ENCODE measurements around the gene SLC11A1. TPM values are rescaled to one million over a fixed set of nuclear protein-coding genes. Genes with fewer than 3 reads are reported as not detected.

SLC11A1 gene
- total RNA-seq, 4 donors from 2014 or later = 2.2 to 4.6 (median 3.5) TPM

DNA sequence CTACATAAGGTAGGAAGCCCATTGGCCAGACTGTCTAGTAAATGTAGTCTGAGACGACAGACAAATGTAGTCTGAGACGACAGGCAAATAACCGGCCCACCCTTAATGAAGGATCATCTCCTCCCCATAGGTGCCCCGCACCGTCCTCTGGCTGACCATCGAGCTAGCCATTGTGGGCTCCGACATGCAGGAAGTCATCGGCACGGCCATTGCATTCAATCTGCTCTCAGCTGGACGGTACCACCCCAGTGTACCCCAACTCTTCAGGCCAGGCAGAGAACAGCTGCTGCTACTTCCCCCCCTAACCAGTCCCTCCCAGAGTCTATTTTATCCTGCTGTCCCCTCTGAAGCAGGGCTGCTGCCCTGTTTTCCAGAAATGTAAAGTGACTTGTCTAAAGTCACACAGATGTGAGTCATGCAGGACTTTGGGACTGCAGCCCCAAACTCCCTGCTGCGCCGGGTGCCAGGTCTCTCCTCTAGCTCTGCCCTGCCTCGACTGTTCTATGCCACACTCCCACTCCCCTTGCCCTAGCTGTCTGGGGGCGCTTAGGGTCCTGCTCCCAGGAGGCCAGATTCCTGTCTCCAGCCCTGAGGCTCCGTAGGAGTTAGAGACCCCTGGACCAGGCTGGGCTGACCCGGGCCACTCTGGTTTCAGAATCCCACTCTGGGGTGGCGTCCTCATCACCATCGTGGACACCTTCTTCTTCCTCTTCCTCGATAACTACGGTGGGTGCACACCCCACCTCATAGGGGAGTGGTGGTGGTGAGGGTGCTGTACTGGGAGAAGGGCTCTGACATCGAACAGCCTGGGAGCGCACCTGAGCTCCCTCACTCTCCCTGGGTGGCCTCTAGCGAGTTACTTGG, 4.7 kb downstream of the SLC11A1 start:
- TF ChIP-seq, protein P1, sequence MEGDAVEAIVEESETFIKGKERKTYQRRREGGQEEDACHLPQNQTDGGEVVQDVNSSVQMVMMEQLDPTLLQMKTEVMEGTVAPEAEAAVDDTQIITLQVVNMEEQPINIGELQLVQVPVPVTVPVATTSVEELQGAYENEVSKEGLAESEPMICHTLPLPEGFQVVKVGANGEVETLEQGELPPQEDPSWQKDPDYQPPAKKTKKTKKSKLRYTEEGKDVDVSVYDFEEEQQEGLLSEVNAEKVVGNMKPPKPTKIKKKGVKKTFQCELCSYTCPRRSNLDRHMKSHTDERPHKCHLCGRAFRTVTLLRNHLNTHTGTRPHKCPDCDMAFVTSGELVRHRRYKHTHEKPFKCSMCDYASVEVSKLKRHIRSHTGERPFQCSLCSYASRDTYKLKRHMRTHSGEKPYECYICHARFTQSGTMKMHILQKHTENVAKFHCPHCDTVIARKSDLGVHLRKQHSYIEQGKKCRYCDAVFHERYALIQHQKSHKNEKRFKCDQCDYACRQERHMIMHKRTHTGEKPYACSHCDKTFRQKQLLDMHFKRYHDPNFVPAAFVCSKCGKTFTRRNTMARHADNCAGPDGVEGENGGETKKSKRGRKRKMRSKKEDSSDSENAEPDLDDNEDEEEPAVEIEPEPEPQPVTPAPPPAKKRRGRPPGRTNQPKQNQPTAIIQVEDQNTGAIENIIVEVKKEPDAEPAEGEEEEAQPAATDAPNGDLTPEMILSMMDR (IDR thresholded peaks at IDR 0.05) = no peak
- TF ChIP-seq POLR2A (IDR thresholded peaks at IDR 0.05) = no peak
- intact Hi-C loops (cut with DNase I; ENCODE audit: low total_unique reads) = no loop called here
- no peak for DNase-seq (ENCODE audit: low spot score in 2 of 2)
- WGBS, 2 donors = 75 to 78% methylated on average over 23 of the region's 23 CpGs
- H3K4me3 ChIP-seq (ENCODE audit: low read depth, poor library complexity, severe bottlenecking) = no peak overlapping the region

DNA sequence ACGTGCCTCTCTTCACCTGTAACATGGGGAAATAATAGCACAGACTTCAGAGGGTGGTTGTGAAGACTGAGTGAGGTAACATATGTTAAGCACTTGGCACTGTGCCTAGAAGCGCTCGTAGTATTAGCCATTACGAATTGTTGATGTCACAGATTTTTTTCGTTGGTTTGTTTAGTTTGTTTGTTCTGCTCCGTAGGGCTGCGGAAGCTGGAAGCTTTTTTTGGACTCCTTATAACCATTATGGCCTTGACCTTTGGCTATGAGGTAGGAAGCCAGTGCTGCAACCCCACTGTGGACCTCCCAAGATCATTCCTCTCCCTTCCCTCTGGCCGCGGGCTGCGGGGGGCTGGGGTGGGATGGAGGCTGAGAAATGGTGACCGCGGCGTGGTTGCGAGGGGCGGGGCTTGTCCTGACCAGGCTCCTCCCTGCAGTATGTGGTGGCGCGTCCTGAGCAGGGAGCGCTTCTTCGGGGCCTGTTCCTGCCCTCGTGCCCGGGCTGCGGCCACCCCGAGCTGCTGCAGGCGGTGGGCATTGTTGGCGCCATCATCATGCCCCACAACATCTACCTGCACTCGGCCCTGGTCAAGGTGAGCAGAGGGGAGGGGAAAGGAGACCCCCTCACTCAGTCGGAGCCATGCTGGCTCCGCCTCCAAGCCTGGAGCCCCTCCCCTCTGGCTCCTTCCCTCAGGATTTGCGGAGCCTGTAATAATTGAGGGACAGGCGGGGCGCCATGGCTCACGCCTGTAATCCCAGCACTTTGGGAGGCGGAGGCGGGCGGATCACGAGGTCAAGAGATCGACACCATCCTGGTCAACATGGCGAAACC, 5.5 kb downstream of the SLC11A1 start:
- DNase-seq (ENCODE audit: low spot score in 2 of 2) = no peak
- no peak for TF ChIP-seq POLR2A (IDR thresholded peaks at IDR 0.05)
- TF ChIP-seq, protein P1 (IDR thresholded peaks at IDR 0.05) = no peak
- intact Hi-C loops (cut with DNase I; ENCODE audit: low total_unique reads) = no loop called here
- 11 to 25% methylated on average over 32 to 38 of the region's 38 CpGs for WGBS, 2 donors
- no peak overlapping the region for H3K4me3 ChIP-seq (ENCODE audit: low read depth, poor library complexity, severe bottlenecking)

DNA sequence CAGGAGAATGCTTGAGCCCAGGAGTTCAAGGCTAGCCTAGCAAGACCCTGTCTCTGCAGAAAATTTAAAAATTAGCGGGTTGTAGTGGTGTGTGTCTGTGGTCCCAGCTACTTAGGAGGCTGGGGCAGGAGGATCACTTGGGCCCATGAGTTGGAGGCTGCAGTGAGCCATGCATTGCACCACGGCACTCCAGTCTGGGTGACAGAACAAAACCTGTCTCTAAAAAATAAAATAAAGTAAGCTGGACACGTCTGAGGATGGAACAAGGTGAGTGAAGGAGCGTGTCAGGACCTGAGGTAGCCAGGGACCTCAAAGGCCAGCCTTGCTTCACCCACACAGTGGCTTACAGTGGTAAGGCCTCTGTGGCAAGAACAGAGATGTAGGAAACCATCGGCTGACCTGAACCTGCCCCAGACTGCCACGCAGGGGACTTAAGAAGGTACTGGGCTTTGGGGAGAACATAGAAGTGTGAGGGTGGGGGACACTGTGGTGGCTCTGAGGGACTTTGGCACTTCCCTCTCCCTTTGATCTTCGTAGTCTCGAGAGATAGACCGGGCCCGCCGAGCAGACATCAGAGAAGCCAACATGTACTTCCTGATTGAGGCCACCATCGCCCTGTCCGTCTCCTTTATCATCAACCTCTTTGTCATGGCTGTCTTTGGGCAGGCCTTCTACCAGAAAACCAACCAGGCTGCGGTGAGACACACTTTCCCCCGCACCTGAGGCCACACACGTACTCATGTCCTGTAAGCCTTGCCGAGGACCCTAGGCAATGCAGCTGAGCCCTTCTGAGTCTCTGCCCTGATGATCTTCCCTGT, 7.5 kb downstream of the SLC11A1 start:
- TF ChIP-seq, protein P1 (IDR thresholded peaks at IDR 0.05) = no peak
- TF ChIP-seq POLR2A (IDR thresholded peaks at IDR 0.05) = no peak
- intact Hi-C loops (cut with DNase I; ENCODE audit: low total_unique reads) = loop anchor here (10.0 kb wide), 1 partner anchor 115 kb away; the partner anchor contains the start of genes AAMP and PNKD
- WGBS, 2 donors = 95 to 97% methylated on average over 17 of the region's 17 CpGs
- H3K4me3 ChIP-seq (ENCODE audit: low read depth, poor library complexity, severe bottlenecking) = no peak overlapping the region
- no peak for DNase-seq (ENCODE audit: low spot score in 2 of 2)

DNA sequence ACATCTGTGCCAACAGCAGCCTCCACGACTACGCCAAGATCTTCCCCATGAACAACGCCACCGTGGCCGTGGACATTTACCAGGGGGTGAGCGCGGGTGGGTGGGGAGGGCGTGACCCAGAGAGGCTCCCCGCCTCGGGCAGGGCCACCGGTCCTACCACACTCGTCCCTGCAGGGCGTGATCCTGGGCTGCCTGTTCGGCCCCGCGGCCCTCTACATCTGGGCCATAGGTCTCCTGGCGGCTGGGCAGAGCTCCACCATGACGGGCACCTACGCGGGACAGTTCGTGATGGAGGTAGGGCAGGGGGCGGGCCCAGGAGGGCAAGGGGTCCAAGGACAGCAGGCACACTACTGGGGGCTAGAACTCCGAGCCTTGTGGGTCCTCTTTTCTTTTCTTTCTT, 9.1 kb downstream of the SLC11A1 start:
- intact Hi-C loops (cut with DNase I; ENCODE audit: low total_unique reads) = loop anchor here (10.0 kb wide), 1 partner anchor 116 kb away; the partner anchor contains the start of genes AAMP and PNKD
- no peak overlapping the region for H3K4me3 ChIP-seq (ENCODE audit: low read depth, poor library complexity, severe bottlenecking)
- DNase-seq (ENCODE audit: low spot score in 2 of 2) = no peak
- no peak for TF ChIP-seq POLR2A (IDR thresholded peaks at IDR 0.05)
- TF ChIP-seq, protein P1 (IDR thresholded peaks at IDR 0.05) = no peak
- 85 to 93% methylated on average over 21 to 23 of the region's 23 CpGs for WGBS, 2 donors

DNA sequence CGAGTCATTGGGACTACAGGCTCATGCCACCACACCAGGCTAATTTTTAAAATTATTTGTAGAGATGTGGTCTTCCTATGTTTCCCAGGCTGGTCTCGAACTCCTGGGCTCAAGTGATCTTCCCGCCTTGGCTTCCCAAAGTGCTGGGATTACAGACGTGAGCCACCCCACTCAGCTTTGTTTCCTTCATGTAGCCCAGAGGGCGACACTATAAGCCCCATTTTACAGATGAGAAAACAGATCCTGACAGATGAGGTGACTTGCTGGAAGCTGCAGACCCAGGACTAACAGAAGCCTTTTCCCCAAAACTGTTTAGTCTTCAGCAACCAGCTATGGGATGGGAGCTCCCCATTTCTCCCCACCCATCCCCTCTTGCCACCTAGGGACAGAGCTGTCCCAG, 10.4 kb downstream of the SLC11A1 start:
- TF ChIP-seq POLR2A (IDR thresholded peaks at IDR 0.05) = no peak
- TF ChIP-seq, protein P1 (IDR thresholded peaks at IDR 0.05) = no peak
- no peak overlapping the region for H3K4me3 ChIP-seq (ENCODE audit: low read depth, poor library complexity, severe bottlenecking)
- intact Hi-C loops (cut with DNase I; ENCODE audit: low total_unique reads) = loop anchor here (10.0 kb wide), 1 partner anchor 118 kb away; the partner anchor contains the start of genes AAMP and PNKD
- 90 to 92% methylated on average over 5 of the region's 5 CpGs for WGBS, 2 donors
- DNase-seq (ENCODE audit: low spot score in 2 of 2) = no peak

Measured in lower leg skin (tissue), 4 donors.